Hematopoietic multipotent progenitor cell treated with erythropoietin and hydrocortisone succinate and interleukin-3 and kit ligand, for 4 days (in vitro differentiated cells): ENCODE data around the gene SURF4.
"Not testable (repeated sequence)": the region's sequence is repeated elsewhere in the genome, so short reads cannot be mapped to it uniquely, and the experiment has no call there.

ENCODE experiments used
- DNase-seq: peaks from one replicate; pipeline ENCODE4 v3.0.0-alpha.2; 2015

The SURF4 gene

GRCh38 chr9:133396952-133397351 is 21.1 kb upstream of the SURF4 start:
- DNase-seq: peak; percentile 46

- no peak for DNase-seq
Observed at GRCh38 chr9:133394687-133395271, 18.9 kb upstream of the SURF4 start.

DNA sequence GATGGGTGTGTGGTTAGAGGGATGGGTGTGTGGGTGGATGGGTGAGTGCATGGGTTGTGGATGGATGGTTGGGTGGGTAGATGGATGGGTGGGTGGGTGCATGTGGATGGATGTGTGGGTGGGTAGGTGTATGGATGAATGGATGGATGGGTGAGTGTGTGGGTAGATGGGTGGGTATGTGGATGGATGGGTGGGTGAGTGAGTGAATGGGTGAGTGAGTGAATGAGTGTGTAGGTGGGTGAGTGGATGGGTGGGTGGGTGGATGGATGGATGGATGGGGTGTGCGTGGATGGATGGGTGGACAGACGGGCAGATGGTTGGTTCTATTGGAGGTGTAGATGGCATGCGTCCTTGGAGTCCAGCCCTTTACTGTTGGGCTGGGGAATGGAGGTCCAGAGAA is 17.5 kb upstream of the SURF4 start:
- DNase-seq: no peak

- not testable (repeated sequence) for DNase-seq
Observed at GRCh38 chr9:133392308-133392707, 16.4 kb upstream of the SURF4 start.

DNA sequence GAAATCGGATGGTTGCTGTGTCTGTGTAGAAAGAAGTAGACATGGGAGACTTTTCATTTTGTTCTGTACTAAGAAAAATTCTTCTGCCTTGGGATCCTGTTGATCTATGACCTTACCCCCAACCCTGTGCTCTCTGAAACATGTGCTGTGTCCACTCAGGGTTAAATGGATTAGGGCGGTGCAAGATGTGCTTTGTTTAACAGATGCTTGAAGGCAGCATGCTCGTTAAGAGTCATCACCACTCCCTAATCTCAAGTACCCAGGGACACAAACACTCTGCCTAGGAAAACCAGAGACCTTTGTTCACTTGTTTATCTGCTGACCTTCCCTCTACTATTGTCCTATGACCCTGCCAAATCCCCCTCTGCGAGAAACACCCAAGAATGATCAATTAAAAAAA is 15.6 kb upstream of the SURF4 start:
- not testable (repeated sequence) for DNase-seq

DNA sequence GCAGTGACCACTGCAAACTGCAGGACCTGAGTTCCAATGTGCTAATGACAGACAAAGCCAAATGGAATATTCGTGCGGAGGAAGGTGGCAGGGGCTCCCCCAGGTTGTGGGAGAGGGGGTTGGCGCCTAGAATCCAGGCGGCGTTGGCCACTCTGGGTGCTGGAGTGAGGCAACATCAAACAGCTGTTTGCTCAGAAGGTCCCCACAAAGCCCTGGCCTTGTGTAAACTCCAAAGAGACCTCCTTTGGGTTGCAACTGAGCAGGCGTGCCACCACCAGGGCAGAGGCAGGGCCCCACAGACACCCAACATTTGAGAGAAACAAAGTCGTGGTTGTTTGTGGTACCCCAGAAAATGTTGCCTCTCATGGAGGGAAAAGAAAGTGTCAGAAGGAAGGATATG is 14.9 kb upstream of the SURF4 start:
- no peak for DNase-seq

DNA sequence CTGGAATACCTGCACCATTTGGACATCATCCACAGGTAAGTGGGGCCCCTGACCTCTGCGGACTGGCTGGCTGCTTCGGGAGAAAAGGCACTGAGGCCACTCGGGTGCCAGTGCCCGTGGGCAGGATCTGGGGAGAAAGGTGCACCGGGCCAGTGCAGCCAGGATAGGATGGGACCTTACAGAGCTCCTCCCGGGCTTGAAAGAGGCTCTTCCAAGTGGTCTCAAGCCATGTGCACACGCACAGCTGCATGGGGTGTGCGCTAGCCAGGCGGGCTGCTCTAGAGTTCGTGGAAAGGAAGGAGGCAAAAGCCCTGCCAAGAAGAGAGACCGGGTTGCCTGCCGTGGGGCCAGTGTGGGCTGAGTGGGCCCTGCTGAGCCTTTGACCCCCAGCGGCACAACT is 13.7 kb upstream of the SURF4 start:
- no peak for DNase-seq

- DNase-seq: no peak
Observed at GRCh38 chr9:133389025-133389557, 13.2 kb upstream of the SURF4 start.

DNA sequence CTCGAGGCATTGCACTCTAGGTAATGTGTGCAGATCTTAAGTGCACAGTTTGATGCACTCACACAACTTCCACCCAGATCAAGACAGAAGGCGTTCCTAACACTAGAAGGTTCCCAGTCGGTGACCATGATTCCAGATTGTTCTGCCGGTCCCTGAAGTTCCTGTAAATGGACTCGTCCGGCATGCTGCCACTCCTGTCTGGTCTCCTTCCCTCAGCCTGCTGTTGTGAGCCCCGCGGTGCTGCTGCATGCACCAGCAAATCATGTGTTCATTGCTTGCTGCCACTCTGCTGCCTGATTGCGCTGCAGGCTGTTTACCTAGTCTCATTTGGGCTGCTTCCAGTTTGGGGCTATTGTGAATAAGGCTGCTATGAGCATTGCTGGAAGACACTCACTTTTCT is 11.8 kb upstream of the SURF4 start:
- DNase-seq: no peak

DNA sequence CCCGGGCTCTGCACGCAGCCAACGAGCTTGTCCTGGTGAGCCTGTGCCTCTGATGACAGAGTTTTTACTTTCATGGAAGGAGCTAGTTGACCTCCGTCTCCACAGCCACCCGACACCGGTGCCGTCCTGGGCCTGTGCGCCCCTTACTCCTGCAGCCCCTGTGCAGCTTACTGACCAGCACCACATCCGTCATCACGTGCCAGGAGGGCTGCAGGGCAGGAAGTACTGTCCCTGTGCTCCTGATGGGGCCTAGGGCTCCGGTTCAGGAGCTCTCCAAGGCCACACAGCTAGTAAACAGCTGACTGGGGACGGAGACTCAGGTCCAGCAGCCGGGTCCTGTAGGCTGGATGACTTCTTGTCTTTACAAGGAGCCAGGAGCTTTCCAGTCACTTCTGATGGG is 10.5 kb upstream of the SURF4 start:
- DNase-seq: no peak

- no peak for DNase-seq
Observed at GRCh38 chr9:133385452-133385851, 9.6 kb upstream of the SURF4 start.

GRCh38 chr9:133384736-133385321 is 9.0 kb upstream of the SURF4 start:
- DNase-seq: no peak

- no peak for DNase-seq
Observed at GRCh38 chr9:133383438-133383837, 7.6 kb upstream of the SURF4 start.

DNA sequence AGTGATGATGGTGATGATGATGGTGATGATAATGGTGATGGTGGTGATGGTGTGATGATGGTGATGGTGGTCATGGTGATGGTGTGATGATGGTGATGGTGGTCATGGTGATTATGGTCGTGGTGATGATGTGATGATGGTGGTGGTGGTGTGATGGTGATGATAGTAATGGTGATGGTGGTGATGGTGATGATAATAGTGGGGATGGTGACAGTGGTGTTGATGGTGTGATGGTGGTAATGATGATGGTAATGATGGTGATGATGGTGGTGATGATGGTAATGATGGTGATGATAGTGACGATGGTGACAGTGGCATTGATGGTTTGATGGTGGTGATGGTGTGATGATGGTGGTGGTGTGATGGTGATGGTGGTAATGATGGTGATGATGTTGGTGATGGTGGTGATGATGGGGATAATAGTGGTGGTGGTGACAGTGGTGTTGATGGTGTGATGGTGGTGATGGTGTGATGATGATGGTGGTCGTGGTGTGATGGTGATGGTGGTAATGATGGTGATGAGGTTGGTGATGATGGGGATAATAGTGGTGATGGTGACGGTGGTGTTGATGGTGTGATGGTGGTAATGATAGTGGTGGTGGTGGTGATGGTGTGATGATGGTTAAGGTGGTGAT is 6.8 kb upstream of the SURF4 start:
- no peak for DNase-seq

DNA sequence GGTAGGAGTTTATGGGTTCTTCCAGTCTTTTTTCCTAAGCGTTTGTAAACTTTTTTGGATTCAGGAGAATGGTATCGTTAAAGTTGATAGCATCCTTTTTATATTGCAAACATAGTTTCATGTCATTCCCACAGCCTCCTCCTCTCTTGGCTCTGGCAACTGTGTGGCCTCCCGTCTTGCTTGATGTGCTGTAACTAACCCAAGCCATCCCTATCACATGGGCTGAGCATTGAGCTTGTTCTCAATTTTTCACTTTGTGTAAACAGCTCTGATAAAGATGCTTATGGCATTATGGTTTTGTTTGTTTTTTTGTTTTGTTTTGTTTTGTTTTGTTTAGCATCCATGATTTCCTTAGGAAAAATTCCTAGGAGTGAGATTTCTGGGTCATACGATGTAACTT is 4.9 kb upstream of the SURF4 start:
- DNase-seq: no peak

- no peak for DNase-seq
Observed at GRCh38 chr9:133379153-133380086, 3.6 kb upstream of the SURF4 start.

- no peak for DNase-seq
Observed at GRCh38 chr9:133378408-133378962, 2.6 kb upstream of the SURF4 start.

- DNase-seq: no peak
Observed at GRCh38 chr9:133377721-133378216, 1.9 kb upstream of the SURF4 start.

- DNase-seq: not testable (repeated sequence)
Observed at GRCh38 chr9:133377280-133377679, 1.4 kb upstream of the SURF4 start.

GRCh38 chr9:133375116-133375723 is 640 bp downstream of the SURF4 start:
- peak; percentile 67 for DNase-seq

DNA sequence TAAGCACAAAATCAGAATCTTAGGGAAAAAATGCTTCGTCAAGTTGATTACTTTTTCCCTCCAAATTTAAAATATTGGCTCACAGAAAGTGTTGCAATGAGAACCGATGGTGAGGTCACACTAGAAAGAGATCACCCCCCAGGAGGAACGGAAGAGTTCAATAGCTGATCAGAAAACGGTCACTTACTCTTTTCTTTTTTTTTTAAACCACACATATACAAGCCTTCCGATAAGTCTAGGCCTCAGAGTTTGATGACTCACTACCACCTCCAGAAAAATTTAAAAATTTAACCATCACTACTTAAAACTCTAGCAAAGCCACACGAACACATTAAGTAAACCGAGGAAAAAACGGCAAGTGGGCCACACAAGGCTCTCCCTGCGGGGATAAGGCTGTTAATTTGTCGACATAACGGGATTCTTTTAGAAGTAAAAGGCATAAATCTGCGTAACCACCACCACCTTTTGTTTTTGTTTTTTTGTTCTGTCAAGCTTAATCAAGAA is 1.2 kb downstream of the SURF4 start:
- DNase-seq: peak; percentile 77

- DNase-seq: no peak
Observed at GRCh38 chr9:133372144-133372543, 3.7 kb downstream of the SURF4 start.
